GM06990 (cell line): ENCODE results near the gene ATXN7L1.

Experiments used
- DNase-seq: peaks from one replicate; pipeline ENCODE4 v3.0.0-alpha.2; 2011; ENCODE audit not compliant: insufficient read length; ENCODE audit errors: extremely low read depth
- H3K27me3 ChIP-seq: replicated peaks from 2 replicates; pipeline ENCODE4 v1.6.0; 2011; ENCODE audit warnings: low read length; ENCODE audit not compliant: control insufficient read depth, insufficient read depth
- H3K36me3 ChIP-seq: 2 replicates; pipeline ENCODE4 v1.5.1; 2011; ENCODE audit warnings: low read length; ENCODE audit not compliant: control insufficient read depth, insufficient read depth
- H3K4me3 ChIP-seq: replicated peaks from 2 replicates; pipeline ENCODE4 v1.5.1; 2011; ENCODE audit warnings: low read depth, mild to moderate bottlenecking, control low read depth, low read length
- TF ChIP-seq, protein P1 (sequence below): IDR thresholded peaks from 2 replicates; pipeline ENCODE4 v1.5.1; 2011; ENCODE audit warnings: low read length, control low read depth, mild to moderate bottlenecking, inconsistent platforms; ENCODE audit not compliant: insufficient read depth, poor library complexity, severe bottlenecking

The ATXN7L1 gene

DNA sequence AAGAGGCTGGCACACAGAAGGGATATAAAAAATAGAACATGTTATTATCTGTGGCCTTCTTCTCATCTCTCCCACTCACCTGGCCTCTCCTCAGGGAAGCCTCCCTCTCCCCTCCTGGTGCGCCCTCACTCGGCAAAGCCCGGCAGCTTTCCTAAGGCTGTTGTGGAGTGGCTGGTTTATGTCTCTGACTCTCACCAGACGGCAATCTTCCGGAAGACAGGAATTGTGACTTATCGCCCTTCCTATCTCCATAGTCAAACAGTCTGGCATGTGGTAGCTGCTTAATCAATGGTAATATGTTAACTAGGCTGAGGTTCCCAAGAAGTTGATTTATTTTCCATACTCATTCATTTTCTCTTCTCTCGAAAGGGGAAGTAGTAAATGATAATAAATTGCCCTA is 78.7 kb downstream of the ATXN7L1 start:
- Histone ChIP-seq H3K27me3 (peaks cover 1% of the 10 kb centered on the region), H3K36me3 (no peaks in the 10 kb centered on the region), H3K4me3 (no peak overlapping the region)
- TF ChIP-seq, protein P1, sequence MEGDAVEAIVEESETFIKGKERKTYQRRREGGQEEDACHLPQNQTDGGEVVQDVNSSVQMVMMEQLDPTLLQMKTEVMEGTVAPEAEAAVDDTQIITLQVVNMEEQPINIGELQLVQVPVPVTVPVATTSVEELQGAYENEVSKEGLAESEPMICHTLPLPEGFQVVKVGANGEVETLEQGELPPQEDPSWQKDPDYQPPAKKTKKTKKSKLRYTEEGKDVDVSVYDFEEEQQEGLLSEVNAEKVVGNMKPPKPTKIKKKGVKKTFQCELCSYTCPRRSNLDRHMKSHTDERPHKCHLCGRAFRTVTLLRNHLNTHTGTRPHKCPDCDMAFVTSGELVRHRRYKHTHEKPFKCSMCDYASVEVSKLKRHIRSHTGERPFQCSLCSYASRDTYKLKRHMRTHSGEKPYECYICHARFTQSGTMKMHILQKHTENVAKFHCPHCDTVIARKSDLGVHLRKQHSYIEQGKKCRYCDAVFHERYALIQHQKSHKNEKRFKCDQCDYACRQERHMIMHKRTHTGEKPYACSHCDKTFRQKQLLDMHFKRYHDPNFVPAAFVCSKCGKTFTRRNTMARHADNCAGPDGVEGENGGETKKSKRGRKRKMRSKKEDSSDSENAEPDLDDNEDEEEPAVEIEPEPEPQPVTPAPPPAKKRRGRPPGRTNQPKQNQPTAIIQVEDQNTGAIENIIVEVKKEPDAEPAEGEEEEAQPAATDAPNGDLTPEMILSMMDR = no peak
- DNase-seq = no peak

DNA sequence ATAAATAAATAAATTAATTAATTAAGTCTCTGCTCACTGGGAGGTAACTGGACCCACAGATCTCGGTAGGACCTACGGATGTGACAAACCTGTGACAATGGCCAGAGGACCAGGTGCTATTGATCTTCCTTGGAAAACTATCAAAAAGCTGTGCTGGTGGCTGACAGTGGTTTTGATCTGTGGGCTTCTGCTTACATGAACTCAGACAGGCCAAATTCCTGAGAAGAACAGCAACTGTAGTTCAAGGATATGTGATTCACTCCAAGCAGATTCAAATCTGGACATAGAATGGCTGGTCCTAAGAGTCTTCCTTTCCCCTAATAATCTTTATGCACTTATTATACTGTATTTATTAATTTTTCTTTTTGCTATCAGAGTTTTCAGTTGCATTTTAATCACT is 80.0 kb downstream of the ATXN7L1 start:
- no peaks in the 10 kb centered on the region for H3K36me3 ChIP-seq
- no peak overlapping the region for H3K4me3 ChIP-seq
- TF ChIP-seq, protein P1 = no peak
- no peak for DNase-seq
- peaks cover 1% of the 10 kb centered on the region for H3K27me3 ChIP-seq

DNA sequence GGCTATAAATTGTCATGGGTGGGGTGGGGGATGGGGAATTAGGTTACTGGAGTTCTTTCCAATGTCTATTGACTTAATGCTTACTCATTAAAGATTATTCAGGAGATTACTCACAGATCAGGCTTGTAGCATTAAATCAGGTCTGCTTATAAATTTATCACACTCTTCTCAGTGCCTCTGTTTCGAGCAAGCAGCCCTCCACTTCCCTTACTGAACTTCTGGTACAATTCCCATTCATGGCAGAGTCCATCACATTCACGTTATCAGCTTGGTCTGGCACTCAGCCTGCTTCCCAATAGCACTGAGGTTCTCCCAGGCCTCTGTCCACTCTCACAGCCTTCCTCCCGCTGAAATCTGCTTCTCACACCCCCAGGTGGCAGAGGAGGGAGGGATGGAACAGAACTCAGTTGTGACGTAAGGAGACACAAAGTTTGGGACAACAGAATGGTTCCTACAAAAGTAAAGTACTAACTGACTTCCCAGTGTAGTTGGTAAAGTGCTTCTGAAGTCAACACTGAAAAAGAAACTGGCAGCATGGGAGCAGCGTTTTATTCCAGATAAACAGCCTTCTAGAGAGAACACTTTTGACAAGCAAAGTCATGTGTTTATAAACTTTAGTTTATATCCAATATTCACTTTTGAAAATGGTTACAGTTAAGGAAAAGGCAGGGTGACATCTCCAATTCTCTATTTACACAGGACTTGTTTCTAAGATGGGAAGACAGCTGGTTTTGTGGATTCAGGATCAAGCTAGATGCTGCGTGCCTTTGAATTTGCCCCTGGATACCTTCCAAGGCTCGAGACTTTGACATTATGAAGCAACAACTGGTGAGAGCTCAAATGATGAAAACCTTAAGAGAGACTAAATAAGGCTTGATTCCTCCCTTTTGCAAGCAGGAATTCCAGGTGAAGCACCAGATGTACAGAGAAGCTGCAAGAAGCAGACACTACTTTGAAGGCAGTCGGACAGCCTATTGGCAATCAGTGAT is 81.4 kb downstream of the ATXN7L1 start:
- no peak for DNase-seq
- H3K4me3 ChIP-seq = no peak overlapping the region
- H3K36me3 ChIP-seq = no peaks in the 10 kb centered on the region
- peaks cover 1% of the 10 kb centered on the region for H3K27me3 ChIP-seq
- TF ChIP-seq, protein P1 = no peak

DNA sequence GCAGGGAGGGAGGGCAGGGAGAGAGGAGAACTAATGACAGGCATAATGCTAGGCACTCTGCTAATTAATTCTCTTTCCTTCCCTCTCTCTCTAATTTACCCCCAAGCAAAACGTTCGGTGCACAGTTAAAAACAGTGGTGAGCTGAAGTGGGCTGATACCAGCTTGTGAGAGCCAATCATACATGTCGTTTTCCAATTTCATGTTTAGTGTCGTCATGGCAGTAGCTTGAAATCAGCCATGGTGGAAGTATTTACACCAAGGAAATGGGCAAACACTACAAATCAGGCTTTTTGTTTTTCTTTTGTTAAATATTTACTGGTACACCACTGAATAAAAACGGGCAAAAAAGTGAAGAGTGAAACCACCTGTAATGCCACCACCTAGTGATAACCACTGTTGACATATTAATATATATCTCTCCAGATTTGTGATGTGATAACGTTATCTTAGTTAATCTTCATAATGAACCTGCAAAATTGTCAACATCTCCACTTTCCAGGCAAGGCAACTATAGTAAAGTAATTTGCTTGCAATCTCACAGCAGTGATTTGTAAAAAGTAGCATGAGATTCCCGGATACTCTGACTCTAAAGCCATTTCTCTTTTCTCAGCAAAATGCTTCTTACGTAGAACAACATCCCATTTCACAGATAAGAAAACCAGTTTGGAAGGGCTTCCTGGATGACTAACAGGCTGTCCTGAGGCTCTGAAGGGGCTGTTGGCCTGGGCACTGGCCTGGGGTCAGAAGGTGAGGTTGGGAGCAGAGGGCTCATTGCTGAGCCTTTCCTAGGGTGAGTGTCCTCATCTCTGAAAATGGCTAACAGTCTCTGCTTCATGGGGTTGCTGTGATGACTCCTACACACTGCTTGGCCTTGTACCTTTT is 83.7 kb downstream of the ATXN7L1 start:
- peaks cover 1% of the 10 kb centered on the region for H3K27me3 ChIP-seq
- DNase-seq = no peak
- H3K36me3 ChIP-seq = no peaks in the 10 kb centered on the region
- no peak overlapping the region for H3K4me3 ChIP-seq
- TF ChIP-seq, protein P1 = no peak

DNA sequence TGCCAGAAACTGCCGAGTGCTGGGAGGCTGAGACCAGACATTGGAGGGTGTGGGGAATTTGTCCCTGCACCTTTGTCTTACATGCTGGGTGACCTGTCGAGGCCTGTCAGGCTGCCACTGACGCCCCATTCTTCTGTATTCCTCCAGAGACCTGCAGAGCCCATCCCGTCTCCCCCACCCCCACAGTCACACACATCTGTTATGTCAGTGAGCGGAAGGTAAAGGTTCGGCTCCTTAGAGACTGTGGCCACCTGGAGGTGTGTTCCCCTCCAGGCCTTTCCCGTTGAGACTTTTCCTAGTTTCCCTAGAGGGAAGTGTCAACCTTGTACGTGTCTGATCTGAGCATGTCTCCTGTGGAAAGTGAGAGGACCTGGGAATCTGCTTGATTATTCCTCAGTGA is 84.5 kb downstream of the ATXN7L1 start:
- Histone ChIP-seq H3K27me3 (peaks cover 1% of the 10 kb centered on the region), H3K36me3 (no peaks in the 10 kb centered on the region), H3K4me3 (no peak overlapping the region)
- no peak for DNase-seq
- TF ChIP-seq, protein P1 = no peak
